Measurements from ENCODE around the gene WIZ.

The WIZ gene

DNA sequence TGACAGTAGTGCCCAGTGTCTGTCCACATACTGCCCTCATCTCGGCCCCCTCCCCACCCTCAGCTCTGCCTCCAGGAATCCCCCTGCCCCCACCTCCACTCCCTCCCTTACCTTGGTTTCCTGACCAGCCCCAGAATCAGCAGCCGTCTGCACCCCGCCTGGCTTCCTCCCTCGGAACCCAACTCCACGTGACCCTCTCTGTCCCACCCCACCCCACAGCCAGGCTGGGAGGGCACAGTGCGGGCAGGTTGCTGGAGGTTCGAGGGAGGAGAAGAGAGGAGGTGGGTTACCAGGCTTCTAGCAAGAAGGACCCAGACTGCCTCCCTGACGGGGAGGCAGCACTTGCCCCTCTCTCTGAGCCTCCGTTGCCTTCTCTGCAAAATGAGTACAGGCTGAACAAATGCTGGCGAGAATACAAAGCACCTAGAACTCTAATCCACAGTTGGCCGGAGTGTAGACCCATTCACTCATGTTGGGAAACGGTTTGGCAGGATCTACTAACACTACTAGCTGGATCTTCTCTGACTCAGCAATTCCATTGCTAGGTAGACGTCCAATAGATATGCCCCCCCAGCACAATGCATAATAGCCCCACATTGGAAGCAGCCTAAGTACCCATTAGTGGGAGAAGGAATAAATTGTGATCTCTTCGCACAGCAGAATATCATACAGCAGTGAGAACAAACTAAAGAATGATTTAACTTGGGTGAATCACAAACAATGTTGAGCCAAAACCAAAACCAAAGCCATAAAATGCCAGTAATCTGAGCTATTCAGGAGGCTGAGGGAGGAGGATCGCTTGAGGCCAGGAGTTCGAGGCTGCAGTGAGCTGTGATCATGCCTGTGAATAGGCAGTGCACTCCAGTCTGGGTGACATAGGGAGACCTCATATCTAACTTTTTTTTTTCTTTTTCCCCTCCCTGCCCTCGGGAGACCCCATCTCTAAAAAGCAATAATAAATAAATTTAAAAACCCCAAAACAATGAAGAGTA, 14.9 kb upstream of the WIZ start, which contains the start of gene RASAL3:
TSS of gene RASAL3 (minus strand) at position 151 of the 992 bp plus-strand sequence. CDS start 186 bp downstream, outside the sequence.
- no peak for DNase-seq

DNA sequence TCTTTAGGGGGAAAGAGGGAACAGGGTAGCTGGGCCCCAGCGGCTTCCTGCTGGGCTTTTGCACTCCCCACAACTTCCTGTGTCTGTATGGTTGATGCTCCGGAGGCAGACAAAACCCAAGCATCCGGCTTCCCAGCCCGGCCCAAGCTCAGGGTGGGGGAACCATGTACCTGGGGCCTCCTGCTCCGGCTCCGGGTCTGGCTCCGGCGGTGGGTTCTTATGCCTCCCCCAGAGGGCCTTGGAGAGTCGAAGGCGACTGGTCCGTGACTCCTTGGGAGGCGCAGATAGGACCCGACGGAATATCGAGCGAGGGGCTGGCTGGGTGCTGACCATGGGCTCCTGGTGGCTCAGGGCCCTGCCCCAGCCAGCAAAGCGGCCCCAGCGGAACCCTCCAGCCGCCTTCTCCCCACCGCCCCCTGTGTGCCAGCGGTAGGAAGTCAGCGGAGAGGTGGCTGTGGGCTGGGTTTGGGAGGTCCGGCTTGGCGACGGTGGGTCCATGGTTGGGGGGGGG, 14.2 kb upstream of the WIZ start:
- no peak for DNase-seq

- no peak for DNase-seq
Measured at GRCh38 chr19:15461694-15462093, 11.9 kb upstream of the WIZ start.

DNA sequence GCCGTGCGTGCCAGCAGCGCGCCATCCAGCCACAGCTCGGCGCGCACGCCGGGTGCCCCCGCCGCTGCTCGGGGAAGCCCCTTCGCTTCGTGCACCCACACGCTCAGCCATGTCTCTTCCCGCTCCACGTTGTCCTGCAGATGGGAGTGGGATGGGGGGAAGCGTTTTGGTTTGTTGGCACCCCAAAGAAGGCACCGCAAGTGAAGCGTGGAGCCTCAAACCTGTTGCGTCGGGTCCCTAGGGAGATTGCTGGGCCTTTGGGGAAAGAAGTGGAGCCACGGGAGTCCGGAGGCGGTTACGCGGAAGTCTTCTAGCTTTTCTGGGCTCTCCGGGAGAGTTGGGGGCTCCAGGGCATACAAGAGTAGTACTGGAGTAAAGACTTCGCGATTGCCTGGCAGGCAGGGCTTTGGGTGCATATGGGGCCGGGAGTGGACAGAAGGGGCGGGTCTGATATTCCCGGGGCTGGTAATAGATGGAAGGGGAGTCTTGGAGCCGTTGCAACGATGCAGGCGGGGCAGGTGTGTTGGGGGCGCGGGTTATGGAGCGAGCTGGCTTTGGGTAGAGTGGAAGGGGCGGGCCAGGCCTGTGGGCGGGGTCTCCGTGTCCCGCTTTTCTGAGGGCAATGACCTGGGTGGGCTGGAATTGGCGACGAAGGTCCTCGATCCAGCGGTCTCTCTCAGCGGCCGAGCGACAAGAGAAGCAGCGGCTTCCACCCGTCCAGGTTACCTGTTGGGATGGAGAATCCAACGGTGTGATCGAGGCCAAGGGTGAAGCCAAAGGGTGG, 8.1 kb upstream of the WIZ start:
- no peak for DNase-seq

DNA sequence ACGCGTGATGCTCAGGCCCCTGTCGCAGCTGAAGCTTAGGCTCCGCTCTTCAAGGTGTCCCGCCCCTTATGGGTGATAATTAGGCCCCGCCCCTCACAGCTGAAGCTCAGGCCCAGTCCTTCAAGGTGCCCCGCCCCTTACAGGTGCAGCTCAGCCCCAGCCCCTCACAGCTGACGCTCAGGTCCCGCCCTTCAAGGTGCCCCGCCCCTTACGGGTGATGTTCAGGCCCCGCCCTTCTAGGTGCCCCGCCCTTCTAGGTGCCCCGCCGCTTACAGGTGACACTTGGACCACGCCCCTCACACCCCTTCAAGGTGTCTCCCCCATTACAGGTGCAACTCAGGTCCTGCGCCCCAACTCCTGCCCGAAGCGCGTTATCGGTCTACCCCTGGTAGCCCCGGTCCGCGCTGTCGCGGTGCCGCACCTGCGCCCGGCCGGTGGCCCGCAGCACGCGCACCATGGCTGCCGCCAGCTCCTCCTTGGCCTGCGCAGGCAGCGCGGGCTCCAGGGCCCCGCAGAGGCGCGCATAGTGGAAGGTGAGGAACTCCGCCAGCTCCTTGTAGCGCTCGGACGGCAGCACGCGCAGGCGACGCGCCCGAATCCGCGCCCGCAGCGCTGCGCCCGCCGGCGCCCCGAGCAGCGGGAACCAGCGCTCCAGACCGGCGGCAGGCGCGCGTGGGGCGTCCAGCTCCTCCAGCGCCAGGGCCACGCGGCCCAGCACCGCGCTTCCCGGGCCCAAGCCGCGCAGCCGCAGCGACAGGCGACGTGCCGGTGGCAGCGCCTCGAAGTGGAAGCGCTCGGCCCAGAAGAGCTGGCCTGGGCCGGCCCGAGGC, 7.3 kb upstream of the WIZ start:
- no peak for DNase-seq

DNA sequence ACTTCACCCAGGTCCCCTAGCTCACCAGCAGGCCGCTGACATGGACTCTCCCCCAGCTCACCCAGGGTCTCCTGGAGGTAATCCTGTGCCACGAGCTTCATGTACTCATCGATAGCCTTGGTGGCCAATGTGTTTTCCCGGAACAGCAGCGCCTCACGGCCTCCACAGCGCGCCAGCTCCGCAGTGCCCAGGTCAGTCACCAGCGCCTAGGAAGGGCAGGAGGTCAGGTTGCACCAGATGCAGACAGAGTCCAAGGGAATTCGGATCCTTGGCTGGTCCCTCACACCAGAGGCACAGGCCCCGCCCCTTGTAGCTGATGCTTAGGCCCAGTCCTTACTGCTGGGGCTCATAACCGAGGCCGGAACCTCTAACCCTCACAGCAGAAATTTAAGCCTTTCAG, 6.7 kb upstream of the WIZ start:
- DNase-seq: no peak

GRCh38 chr19:15455996-15456395, 6.2 kb upstream of the WIZ start:
- DNase-seq: no peak

DNA sequence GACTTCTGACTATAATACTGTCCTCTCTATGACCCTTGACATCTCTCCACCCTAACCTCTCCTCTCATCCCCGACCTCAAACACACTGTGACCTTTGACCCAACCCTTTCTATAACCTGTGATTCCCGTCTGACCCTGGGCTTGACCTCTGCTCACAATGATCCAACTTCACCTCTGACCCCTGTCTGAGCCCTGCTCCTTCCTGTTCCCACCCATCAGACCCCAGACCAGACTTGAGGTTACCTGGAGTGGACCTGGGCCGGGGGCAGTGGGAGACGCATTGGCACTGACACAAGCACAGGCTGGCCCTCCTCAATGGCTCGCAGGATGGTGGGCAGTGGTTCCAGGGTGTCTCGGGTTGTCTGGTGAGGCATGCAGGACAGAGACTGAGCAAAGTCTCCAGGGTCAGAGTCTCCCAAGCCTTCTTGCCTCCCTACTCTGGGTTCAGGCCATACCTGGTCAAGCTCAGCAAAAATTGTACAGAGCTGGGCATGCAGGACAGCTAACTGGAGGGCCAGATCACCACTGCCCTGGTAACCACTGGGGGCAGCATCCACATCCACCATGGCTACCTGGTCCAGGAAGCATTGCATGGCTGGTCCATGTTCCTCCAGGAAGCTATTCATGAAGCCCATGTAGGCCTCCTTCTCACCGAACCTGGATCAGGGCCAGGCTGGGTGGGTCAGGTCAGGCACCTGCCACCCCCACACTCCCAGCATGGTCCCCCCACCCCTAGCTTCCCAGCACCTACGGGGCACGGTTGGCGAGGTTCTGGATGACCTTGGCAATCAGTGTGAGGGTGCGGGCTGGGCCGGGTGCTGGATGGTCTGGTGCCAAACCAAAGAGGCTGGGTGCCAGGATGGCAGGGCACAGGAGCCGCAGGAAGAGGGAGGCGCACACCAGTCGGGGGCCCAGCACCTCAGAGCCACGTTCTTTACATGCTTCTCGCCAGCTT, 4.4 kb upstream of the WIZ start:
- DNase-seq: no peak

DNA sequence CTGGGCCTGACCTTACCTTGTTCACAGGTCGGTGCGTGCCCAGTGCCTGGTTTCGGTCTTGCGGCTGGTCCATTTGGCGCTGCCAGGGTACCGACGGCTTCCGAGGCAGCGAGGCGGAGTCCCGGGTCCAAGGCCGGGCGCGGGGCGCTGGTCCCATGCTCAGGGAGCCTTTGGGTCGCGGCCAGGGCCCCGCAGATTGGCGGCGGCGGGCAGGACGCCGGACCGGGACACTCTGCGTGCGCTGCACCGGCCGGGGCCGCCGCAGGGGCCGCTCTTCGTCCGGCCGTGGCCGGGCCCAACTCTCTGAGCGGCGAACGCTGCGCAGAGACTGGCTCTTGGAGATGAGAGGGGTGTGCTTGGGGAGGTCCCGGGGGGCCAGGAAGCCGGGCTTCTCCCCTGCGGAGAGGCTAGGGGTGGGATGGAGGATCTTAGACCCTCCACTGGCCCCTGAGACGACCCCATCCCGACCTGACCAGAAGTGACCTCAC, 3.4 kb upstream of the WIZ start:
- no peak for DNase-seq

DNA sequence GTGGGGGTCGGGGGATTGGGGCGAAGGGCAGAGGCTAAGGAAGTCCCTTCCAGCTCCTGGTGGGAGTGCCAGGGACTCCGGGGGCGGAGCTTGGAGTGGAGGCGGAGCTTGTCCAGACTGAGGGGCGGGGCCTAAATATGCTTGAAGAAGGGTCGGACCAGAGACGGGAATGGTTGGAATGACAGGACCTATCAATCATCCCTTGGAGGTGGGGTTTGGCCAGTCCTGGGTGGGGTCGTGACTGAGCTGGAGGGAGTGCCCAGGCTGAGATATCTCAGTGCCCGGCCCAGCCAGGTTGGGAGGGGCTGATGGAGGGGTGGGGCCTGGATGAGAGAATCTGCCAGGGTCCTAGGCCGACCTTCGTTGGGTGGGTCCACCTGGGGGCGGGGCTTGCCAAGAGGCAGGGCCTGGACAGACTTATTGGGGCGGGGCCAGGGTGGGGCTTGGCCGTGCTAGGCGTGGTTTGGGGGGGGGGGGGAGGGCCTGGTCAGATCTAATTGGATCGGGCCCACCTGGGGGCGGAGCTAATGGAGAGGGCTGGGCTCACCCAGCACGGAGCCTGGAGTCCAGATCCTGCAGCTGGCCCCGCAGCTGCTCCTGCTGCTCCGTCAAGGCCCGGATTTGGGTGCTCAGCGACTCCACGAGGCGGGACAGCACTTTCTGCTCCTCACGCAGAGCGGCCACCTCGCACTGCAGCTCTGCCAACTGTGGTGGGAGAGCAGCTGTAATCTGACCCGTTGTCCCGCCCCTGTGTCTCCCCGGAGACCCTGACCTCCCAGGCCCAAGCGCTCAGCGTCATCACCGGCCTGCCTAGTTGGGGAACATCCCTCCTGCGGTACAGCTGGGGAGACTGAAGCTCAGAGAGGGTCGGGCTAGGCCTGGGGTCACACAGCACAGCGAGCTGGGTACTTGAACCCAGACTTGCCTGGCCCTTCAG, 2.6 kb upstream of the WIZ start:
- peak; percentile 14 to 54 for DNase-seq

DNA sequence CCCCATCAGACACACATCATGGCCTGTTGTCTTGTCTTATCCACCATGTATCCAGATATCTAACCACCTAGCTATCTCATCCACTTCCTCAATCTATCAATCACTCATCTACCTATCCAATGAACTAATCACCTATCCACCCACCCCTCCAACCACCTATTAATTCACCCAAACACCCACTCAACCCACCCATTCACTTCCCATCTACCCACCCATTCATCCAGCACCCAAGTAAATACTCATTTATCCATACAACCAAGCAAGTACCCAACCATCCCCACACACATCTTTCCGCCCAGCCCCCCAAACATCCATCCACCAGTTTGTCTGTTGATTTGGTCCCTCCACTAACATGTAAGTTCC, 753 bp upstream of the WIZ start:
- DNase-seq: no peak

DNA sequence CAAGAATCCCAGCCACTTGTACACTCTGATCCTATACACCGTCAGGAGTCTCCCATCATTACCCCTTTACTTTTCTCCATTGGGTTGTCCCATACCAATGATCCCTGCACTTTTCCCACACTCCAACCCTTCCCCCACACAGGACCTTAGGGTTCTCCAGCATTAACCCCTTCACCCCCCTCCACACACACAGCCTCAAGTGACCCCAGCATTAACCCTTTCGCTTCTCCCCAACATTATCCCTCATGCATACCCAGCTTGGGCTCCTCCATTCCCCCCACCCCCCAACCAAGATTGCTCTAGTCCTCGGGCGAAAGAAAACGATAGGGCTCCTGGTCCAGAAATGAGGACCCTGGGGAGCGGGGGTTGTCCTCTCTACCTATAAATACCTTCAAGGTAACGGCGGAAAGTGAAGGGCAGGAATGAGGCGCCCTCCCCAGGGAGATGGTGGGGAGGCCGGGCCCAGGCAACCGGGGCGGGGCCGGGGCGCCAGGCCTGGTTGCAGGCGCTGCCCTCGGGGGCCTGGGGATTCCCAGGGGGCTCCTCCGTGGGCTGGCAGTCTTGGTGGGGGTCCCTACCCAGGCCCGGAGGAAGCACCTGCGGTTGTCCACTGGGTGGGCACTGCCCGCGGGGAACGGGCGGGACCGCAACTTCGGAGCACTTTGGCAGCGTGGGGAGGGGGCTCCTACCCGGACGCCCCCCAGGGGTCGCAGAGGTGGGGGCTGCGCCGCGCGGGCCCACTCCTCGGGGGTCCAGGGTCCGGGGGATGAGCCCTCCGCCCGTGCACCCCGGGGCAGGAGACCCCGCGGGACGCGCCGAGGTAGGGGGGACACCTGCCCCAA, 757 bp downstream of the WIZ start:
- no peak for DNase-seq

- DNase-seq: no peak
Measured at GRCh38 chr19:15448044-15448777, 1.5 kb downstream of the WIZ start.

GRCh38 chr19:15447057-15447456, 2.7 kb downstream of the WIZ start:
- DNase-seq: no peak

DNA sequence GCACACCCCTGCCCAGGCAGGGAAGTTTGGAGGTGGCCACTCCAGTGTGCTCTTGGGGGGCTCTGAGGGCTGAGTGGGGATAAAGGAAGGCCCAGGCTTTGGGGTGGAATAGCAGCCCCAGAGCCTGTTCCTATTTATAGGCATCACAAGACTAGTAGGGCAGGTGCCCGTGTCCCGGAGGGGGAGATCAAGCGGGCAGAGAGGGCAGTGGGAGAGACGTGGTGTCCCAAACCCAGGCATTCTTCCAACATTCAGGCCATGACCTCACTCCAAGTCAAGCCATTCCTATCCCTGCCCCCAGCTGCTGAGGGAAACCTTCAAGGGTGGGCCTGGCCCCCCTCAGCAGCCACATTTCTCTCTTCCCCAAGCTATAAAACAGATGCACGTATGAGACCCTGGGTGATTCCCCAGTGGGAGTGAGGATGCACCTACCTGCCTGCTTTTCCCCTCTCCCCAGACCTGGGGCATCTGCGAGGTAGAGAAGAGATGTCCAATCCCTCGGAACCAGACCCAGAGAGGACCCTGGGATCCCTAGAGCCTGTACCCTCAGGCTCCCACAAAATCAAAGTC, 3.9 kb downstream of the WIZ start:
- DNase-seq: no peak

GRCh38 chr19:15445227-15445605, 4.5 kb downstream of the WIZ start:
- DNase-seq: no peak

GRCh38 chr19:15444505-15445226, 5.1 kb downstream of the WIZ start:
- no peak for DNase-seq

Data from NCI-H1930 (cell line).